Subcutaneous preadipocyte (primary cell): ENCODE data around the gene EIF3A. TPM values are rescaled to one million over a fixed set of nuclear protein-coding genes. Genes with fewer than 3 reads are reported as not detected.
A peak's percentile ranks its signal among the peaks of the same experiment; 100 is the strongest.

Source experiments
- small RNA-seq: library from RNA; depleted of rRNA; stranded (forward); fragments of <200 nt; gene quantifications from one replicate; pipeline ENCODE3, GENCODE V24; 2012
- total RNA-seq: library from RNA; depleted of rRNA; stranded (reverse); fragments of >200 nt; gene quantifications from 2 replicates; pipeline ENCODE4 v1.2.3, GENCODE V29; 2012

Gene EIF3A
- 109 and 158 TPM in 2 replicates for total RNA-seq

DNA sequence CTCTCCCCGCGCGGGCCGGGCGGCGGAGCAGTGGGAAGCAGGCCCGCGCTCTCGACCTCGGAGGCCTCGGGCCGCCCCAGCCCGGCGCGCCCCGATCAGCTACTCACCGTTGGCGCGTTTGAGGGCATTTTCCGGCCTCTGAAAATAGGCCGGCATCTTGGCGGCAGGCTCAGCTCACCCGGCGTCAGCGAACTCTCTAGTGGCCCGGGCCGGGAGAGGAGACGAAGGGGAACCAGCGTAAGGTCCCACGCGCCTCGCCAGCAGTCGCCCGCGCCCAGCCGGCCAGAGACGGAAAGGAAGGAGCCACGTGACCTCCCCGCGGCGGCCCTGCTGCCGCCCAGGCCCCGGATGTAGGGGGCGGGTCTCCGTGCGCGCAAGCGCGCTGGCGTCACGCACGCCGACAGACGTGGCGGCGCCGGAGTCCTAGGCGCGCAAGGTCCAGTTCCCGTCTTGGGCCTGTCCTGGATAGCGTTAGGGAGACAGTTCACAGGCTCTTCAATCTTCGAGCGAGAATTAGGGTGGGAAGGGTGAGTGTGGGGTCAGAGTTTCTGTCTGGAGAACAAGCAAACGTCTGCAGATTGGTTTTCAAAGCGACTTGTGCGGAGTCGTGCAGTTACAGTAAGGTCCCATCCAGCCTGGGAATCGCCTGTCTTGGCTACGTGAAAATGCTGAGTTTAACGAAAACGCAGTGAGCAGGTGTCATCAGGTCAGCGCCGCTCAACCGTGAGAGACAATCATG is at the start of gene EIF3A:
Gene EIF3A (minus strand): TSS at position 297 of the 739 bp plus-strand sequence. CDS start 141 bp downstream, at position 156.

GRCh38 chr10:119103903-119104653 is 23.5 kb upstream of the EIF3A start, which contains the start of gene DENND10:
Gene DENND10 (plus strand): TSS chr10:119104113. CDS start chr10:119104143, 30 bp downstream.

DNA sequence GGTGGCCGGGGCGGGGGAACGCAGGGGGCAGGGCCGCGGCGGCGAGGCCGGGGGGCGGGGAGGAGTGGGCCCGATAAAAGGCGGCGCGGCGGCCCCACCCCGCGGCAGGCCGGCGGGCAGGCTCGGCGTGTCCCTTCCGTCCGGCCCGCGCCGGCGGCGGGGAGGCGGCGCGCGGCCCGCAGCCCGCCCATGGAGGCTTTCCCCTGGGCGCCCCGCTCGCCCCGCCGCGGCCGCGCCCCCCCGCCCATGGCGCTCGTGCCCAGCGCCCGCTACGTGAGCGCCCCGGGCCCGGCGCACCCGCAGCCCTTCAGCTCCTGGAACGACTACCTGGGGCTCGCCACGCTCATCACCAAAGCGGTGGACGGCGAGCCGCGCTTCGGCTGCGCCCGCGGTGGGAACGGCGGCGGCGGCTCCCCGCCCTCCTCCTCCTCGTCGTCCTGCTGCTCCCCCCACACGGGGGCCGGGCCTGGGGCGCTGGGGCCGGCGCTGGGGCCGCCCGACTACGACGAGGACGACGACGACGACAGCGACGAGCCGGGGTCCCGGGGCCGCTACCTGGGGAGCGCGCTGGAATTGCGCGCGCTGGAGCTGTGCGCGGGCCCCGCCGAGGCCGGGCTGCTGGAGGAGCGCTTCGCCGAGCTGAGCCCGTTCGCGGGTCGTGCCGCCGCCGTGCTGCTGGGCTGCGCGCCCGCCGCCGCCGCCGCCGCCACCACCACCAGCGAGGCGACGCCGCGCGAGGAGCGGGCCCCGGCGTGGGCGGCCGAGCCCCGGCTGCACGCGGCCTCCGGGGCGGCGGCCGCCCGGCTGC is 50.8 kb downstream of the EIF3A start, which contains the start of gene NANOS1:
Gene NANOS1 (plus strand): TSS at position 102 of the 808 bp plus-strand sequence. CDS start 88 bp downstream, at position 190.

Small RNA genes within 50 kb of the gene (small RNA-seq; reads per million reads assigned to genes)
- gene AL355598.1 (not detected), gene RF00413 (not detected), gene SNORA19 (0.63 reads per million, percentile 39 among the genes with 10 or more reads in this experiment)

Other genes with a start within 250 kb of the EIF3A start
- gene NANOS1, start 51.1 kb downstream of the EIF3A start, total RNA-seq: 0.73 and 1.2 TPM in 2 replicates
- 36.0 and 45.2 TPM in 2 replicates for gene DENND10, start 23.3 kb upstream of the EIF3A start, total RNA-seq
- gene SFXN4, start 84.9 kb upstream of the EIF3A start, total RNA-seq: 13.6 and 19.0 TPM in 2 replicates
- 145 and 149 TPM in 2 replicates for gene PRDX3, start 98.0 kb upstream of the EIF3A start, total RNA-seq
- gene GRK5, start 126.8 kb upstream of the EIF3A start, total RNA-seq: 12.5 and 21.1 TPM in 2 replicates